GM21737 (cell line): ENCODE results near the gene EXOC7.
A peak's percentile ranks its signal among the peaks of the same experiment; 100 is the strongest.

Source experiments
- ATAC-seq: cut with Tn5 transposase; IDR thresholded peaks from one replicate; pipeline ENCODE4 v1.9.1; 2021; ENCODE audit warnings: mild to moderate bottlenecking, moderate library complexity; ENCODE audit not compliant: unreplicated experiment

EXOC7 gene

GRCh38 chr17:76103274-76104139 lies at the start of gene EXOC7:
Gene EXOC7, minus strand, starts transcription at chr17:76103787. Its CDS starts 95 bp downstream, at chr17:76103692.
- ATAC-seq: peak; percentile 88

DNA sequence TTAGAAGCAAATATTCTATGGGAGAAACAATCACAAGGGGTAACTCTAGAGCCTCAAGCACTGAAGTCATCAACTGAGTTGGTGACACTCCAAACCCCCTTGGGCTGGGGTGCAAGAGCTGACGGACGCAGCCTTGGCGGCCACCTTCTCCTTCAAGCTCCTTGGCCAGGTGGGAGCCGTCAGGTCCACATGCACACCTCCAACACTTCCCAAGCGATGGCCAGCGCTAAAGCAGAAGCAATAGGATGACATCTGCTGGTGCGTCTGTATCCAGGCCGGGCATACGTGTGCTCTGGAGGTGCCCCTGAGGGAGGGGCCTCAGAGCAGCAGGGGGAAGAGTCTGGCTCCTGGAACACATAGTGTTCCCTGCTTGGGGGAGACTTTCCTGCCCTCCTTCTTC lies 49.6 kb upstream of the EXOC7 start:
- no peak for ATAC-seq

GRCh38 chr17:76152591-76152990 lies 49.0 kb upstream of the EXOC7 start:
- no peak for ATAC-seq

DNA sequence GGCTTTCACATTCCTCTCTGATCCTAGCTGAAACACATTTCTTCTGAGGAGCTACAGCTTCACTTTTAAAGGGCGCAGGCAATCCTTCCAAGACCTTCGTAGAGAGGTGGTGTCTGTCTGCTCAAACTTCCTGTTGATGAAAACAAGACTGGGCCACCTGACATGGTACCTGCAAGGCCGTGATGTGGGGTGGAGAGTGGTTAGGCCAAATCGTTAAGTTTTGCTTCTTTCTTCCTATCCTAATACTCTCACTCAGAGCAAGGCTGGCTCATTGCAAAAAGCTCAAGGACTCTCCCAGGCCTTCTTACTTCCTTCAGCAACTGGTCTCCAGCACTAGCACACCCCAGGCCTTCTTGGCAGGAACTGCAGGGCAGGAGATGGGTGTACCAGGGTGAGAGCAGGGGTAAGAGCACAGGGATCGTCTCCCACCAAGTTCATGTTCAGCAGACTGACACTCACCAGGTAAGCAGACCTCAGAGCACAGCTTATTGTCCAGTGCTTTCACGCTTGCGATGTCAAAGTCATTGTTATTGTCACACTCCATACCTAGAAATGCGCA lies 48.4 kb upstream of the EXOC7 start:
- ATAC-seq: no peak

- no peak for ATAC-seq
Measured at GRCh38 chr17:76150712-76151622, 47.4 kb upstream of the EXOC7 start.

GRCh38 chr17:76149214-76149613 lies 45.6 kb upstream of the EXOC7 start:
- no peak for ATAC-seq

DNA sequence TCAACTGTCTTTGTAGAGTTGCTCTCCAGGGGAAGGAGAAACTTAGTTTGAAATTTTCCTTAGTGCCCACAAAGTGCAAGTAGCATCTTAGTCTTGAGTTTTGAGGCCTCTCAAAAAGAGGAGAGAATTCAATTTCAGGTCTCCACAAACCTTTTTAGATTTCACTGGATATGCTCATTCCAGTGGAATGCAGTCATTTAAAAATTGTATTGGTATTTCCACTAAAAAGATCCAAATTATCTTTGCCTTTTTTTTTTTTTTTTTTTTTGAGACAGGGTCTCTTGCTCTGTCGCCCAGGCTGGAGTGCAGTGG lies 44.4 kb upstream of the EXOC7 start:
- no peak for ATAC-seq

DNA sequence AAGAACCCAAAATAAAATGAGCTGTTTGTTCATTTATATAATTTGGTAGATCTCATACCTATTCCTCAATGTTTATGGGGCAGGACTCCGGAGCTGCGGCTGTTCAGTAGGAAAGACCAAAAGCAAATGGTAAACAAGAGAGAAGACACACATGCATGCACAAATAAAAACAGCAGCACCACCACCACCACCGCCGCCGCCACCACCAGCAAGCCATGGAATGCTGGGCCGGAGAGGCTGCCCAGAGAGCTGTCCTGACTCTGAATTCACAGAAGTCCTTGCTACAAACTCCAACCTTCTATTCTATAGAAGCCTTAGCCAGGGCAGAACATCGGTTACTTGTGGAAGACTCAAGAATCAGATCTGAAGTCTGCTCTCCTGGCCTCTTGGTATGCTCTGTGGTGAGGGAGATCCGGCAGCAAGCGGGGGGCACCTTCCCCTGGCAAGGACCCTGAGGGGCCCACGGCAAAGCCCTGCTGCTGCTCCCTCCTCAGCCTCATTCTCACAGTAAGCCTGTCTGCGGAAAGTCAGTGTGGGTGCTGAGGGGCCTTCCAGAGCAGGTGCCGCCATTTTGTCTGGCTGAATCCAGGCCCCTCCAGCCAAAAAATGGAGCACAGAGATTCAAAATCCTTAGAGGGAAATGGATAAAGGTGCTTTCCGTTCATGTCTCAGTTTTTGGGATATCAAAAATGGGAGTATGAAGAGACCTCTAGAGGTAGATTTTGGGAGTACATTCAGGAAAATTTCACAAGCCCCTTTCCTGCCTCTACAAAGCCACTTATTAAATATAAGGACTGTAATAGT lies 43.8 kb upstream of the EXOC7 start:
- no peak for ATAC-seq

DNA sequence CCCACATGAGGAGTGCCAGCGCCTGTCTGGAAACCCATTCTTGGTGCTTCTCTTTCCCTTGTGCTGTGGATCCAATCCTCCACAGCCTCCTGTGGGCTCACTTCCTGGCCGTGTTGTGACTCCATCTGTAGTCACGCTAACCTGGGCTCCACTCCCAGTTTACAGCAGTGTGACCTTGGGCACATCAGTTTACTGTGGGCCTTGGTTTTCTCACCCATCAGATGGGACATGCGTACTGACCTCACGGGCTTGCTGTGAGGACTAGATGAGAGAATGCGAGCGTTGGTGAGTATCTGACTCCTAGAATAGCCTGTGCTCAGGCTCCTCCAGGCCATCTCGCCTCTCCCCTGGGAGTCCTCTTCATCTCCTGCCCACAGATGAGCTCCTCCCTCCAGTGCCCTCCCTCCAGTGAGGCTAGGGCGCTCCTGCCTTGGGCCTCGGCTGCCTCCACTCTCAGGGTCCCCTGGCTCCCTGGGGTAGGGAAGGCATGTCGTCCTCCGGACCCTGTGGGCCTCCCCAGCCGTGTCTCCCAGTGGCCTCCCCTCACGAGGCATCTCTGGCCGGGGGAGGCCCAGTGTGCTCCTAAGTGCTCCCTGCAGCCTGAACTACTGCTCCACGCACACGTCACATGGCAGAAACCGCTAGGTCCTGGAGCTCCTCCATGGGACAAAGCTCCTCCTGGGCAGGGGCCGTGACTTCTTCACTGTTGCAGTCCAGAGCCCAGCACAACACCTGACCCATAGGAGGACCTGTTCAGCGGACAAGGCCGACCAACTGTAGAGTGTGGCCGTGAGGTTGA lies 42.7 kb upstream of the EXOC7 start:
- ATAC-seq: no peak

DNA sequence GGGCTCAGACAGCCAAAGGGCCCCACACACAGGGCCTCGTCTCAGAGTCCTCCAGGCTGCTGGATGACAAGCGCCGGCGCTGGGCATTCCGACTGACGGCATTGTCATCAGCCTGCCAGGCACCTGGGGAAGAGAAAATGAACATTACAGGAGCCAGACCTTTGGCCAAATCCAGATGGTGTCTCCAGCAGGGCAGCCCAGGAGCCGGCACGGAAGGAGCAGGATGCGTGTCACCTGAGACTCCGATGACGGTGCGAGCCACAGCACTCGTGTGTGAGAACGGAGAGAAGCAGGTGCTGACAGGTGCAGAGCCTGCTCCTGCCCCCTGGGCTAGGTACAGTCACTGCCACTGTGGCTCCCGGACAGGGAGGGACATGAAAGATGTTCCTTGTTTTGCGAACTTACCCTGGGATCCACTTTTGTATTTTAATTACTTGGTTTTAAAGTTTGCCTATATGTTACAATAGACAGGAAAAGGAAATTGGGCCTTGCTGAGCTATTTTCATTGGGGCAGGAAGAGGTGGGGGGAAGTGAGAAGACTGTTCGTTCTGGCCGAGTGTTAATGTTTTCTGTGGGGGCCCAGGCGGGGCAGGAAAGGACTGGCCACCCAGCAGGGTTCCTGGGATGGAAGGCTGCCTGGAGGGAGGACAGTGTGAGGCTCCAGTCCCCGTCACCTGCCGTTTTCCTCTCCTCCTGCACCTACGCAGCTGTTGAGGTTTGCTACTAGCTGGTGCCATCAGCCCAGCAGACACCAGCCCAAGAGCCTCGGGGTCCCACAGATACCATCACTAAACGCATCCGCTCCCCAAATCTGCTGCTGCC lies 41.9 kb upstream of the EXOC7 start:
- ATAC-seq: no peak

- ATAC-seq: no peak
Measured at GRCh38 chr17:76142585-76143041, 39.0 kb upstream of the EXOC7 start.

- ATAC-seq: no peak
Measured at GRCh38 chr17:76142039-76142584, 38.5 kb upstream of the EXOC7 start.

GRCh38 chr17:76141212-76142038 lies 37.8 kb upstream of the EXOC7 start, which contains the start of gene FOXJ1:
Gene FOXJ1, minus strand, starts transcription at chr17:76141245. Its CDS starts 850 bp downstream, at chr17:76140395.
- ATAC-seq: no peak

- ATAC-seq: no peak
Measured at GRCh38 chr17:76140661-76141211, 37.1 kb upstream of the EXOC7 start.

GRCh38 chr17:76139801-76140660 lies 36.4 kb upstream of the EXOC7 start:
- no peak for ATAC-seq

DNA sequence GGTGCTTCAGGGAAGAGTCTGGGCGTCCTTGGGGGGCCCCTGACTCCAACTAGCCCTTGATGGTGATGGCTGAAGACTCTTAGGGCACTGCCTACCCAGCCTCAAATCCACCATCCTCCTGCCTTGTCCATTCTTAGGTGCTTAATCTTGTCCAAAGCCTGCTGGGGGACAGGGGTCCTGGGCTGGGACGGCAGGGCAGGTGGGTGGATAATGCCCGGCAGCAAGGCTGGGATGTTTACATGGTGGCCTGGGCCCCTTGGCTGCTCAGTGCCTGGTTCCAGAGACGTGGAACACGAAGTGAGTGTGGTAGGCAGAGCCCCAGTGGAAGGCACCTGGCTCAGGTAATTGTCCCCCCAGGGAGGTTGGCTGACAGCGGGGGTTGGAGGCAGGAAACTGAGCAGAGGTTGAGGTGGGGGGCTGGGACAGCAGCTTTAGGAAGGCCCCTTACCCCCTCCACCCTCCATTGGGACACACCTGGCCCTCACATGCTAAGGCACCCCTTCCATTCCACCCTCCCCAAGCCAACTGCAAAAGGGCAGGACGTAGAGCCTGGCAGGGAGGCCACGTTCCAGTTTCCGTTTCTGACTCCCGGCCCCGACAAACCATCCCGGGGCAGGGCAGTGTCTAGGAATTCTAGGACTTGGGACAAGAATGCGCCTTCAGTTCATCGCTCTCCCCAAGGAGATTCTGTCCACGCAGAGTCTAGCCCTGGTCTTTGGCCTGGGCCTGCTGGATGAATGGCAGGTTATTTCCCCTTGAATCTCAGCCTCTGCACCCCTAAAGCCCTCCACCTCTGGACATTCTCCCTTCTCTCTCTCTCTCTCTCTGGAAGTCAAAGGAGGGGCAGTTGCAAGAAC lies 35.5 kb upstream of the EXOC7 start:
- no peak for ATAC-seq
